ENCODE data around the gene TCF12.

DNA sequence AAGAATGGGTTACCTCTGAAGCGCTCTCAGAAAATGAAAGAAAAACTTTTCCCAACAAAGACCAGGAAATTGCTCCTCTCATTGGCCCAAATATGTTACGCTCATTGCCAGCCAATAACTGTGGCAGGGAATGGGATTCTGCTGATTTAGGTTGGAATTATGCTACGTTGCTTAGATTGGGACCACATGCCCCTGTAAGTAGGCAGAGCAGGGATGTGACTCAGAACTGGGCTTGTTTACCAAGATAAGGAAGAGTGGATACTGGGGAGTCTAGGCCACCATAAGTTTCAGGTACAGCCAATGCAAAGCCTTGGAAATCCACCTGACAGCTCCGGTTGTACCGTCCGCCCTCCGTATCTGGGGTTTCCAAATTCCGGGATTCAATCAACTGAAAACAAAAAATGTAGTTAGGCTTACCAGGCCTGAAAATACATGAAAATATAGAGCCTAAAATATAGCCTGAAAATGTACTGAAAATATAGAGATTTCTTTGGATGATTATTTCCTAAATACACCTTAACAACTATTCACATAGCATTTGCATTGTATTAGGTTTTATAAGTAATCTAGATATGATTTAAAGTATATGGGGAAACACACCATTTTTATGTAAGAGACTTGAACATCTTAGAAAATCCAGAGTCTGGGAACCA, 1.5 kb upstream of the TCF12 start:
- TF ChIP-seq, protein P1, sequence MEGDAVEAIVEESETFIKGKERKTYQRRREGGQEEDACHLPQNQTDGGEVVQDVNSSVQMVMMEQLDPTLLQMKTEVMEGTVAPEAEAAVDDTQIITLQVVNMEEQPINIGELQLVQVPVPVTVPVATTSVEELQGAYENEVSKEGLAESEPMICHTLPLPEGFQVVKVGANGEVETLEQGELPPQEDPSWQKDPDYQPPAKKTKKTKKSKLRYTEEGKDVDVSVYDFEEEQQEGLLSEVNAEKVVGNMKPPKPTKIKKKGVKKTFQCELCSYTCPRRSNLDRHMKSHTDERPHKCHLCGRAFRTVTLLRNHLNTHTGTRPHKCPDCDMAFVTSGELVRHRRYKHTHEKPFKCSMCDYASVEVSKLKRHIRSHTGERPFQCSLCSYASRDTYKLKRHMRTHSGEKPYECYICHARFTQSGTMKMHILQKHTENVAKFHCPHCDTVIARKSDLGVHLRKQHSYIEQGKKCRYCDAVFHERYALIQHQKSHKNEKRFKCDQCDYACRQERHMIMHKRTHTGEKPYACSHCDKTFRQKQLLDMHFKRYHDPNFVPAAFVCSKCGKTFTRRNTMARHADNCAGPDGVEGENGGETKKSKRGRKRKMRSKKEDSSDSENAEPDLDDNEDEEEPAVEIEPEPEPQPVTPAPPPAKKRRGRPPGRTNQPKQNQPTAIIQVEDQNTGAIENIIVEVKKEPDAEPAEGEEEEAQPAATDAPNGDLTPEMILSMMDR (conservative IDR thresholded peaks at IDR 0.05; ENCODE audit: low read length), result no peak
- TF ChIP-seq EZH2phosphoT487 (IDR thresholded peaks at IDR 0.05; ENCODE audit: borderline replicate concordance), result no peak
